ENCODE measurements around the gene OR4C6. TPM values are rescaled to one million over a fixed set of nuclear protein-coding genes. Genes with fewer than 3 reads are reported as not detected.
A peak's percentile ranks its signal among the peaks of the same experiment; 100 is the strongest.

Gene OR4C6
- total RNA-seq, 2 experiments from 2014 or later: not detected

- no peak overlapping the region for H2AFZ ChIP-seq (ENCODE audit: low read length)
- H4K20me1 ChIP-seq (ENCODE audit: insufficient read depth, low read length): no peaks in the 10 kb centered on the region
- DNase-seq (ENCODE audit: low spot score): peak; percentile 51
- no peak overlapping the region for H3K4me3 ChIP-seq (ENCODE audit: low read depth, low read length, poor library complexity, severe bottlenecking)
- H3K9me2 ChIP-seq (ENCODE audit: insufficient read depth, low read length): no peaks in the 10 kb centered on the region
- TF ChIP-seq CTCF (conservative IDR thresholded peaks at IDR 0.05; ENCODE audit: low read length) (peak; percentile 95), EZH2phosphoT487 (IDR thresholded peaks at IDR 0.05; ENCODE audit: borderline replicate concordance, low read depth, low read length) (no peak)
- H3K27ac ChIP-seq (ENCODE audit: low read depth, low read length, poor library complexity, severe bottlenecking): no peak overlapping the region
- POLR2A ChIA-PET: no interaction called here
- no peaks in the 10 kb centered on the region for H3K79me2 ChIP-seq (ENCODE audit: insufficient read depth, low read depth, low read length)
- H3K9me3 ChIP-seq (ENCODE audit: low read length): no peaks in the 10 kb centered on the region
- H3K36me3 ChIP-seq (ENCODE audit: insufficient read depth, low read length): no peaks in the 10 kb centered on the region
- intact Hi-C loops (cut with micrococcal nuclease; ENCODE audit: unreplicated experiment): no loop called here
- CTCF ChIA-PET (ENCODE audit: unreplicated experiment): no interaction called here
- BruUV-seq (replicated peaks): no TSS peak
- H3K4me1 ChIP-seq (ENCODE audit: insufficient read depth, low read length, poor library complexity, severe bottlenecking): no peaks in the 10 kb centered on the region
- H3K4me2 ChIP-seq (ENCODE audit: low read length): no peak overlapping the region
These were observed 45.0 kb downstream of the OR4C6 start for GRCh38 chr11:55707029-55707428.

- intact Hi-C loops (cut with micrococcal nuclease; ENCODE audit: unreplicated experiment): no loop called here
- CTCF ChIA-PET (ENCODE audit: unreplicated experiment): no interaction called here
- DNase-seq (ENCODE audit: low spot score): peak; percentile 3
These were observed 53.2 kb downstream of the OR4C6 start for GRCh38 chr11:55714982-55715888.

More at GRCh38 chr11:55714982-55715888, 53.2 kb downstream of the OR4C6 start:
- H3K36me3 ChIP-seq (ENCODE audit: insufficient read depth, low read length): no peaks in the 10 kb centered on the region
- no peaks in the 10 kb centered on the region for H3K9me3 ChIP-seq (ENCODE audit: low read length)
- no peaks in the 10 kb centered on the region for H3K4me1 ChIP-seq (ENCODE audit: insufficient read depth, low read length, poor library complexity, severe bottlenecking)
- no peak overlapping the region for H3K4me2 ChIP-seq (ENCODE audit: low read length)
- no peak overlapping the region for H3K4me3 ChIP-seq (ENCODE audit: low read depth, low read length, poor library complexity, severe bottlenecking)
- H3K27ac ChIP-seq (ENCODE audit: low read depth, low read length, poor library complexity, severe bottlenecking): no peak overlapping the region
- POLR2A ChIA-PET: no interaction called here
- no peaks in the 10 kb centered on the region for H3K9me2 ChIP-seq (ENCODE audit: insufficient read depth, low read length)
- BruUV-seq (replicated peaks): no TSS peak
- no peaks in the 10 kb centered on the region for H4K20me1 ChIP-seq (ENCODE audit: insufficient read depth, low read length)
- no peak overlapping the region for H2AFZ ChIP-seq (ENCODE audit: low read length)
- H3K79me2 ChIP-seq (ENCODE audit: insufficient read depth, low read depth, low read length): no peaks in the 10 kb centered on the region
- TF ChIP-seq EZH2phosphoT487 (IDR thresholded peaks at IDR 0.05; ENCODE audit: borderline replicate concordance, low read depth, low read length): no peak
- TF ChIP-seq CTCF (conservative IDR thresholded peaks at IDR 0.05; ENCODE audit: low read length): peak; percentile 74

Other genes with a start within 250 kb of the OR4C6 start
- not detected in 2 replicates for gene OR4C15, start 107.7 kb upstream of the OR4C6 start, total RNA-seq (2014; rRNA removed; shearing (Covaris generic))
- gene OR4C15, start 107.7 kb upstream of the OR4C6 start, total RNA-seq (2022): not detected in 2 replicates
- not detected in 2 replicates for gene OR4C16, start 90.1 kb upstream of the OR4C6 start, total RNA-seq (2014; rRNA removed; shearing (Covaris generic))
- gene OR4C16, start 90.1 kb upstream of the OR4C6 start, total RNA-seq (2022): not detected in 2 replicates
- gene OR4C11, start 54.6 kb upstream of the OR4C6 start, total RNA-seq (2014; rRNA removed; shearing (Covaris generic)): not detected in 2 replicates
- gene OR4C11, start 54.6 kb upstream of the OR4C6 start, total RNA-seq (2022): not detected in 2 replicates
- not detected in 2 replicates for gene OR4P4, start 27.1 kb upstream of the OR4C6 start, total RNA-seq (2014; rRNA removed; shearing (Covaris generic))
- not detected in 2 replicates for gene OR4P4, start 27.1 kb upstream of the OR4C6 start, total RNA-seq (2022)
- gene OR4S2, start 13.9 kb upstream of the OR4C6 start, total RNA-seq (2014; rRNA removed; shearing (Covaris generic)): not detected in 2 replicates
- not detected in 2 replicates for gene OR4S2, start 13.9 kb upstream of the OR4C6 start, total RNA-seq (2022)
- gene OR5D13, start 111.2 kb downstream of the OR4C6 start, total RNA-seq (2014; rRNA removed; shearing (Covaris generic)): not detected in 2 replicates
- not detected in 2 replicates for gene OR5D13, start 111.2 kb downstream of the OR4C6 start, total RNA-seq (2022)
- gene OR5D14, start 133.4 kb downstream of the OR4C6 start, total RNA-seq (2014; rRNA removed; shearing (Covaris generic)): not detected in 2 replicates
- not detected in 2 replicates for gene OR5D14, start 133.4 kb downstream of the OR4C6 start, total RNA-seq (2022)
- gene OR5L1, start 149.2 kb downstream of the OR4C6 start, total RNA-seq (2014; rRNA removed; shearing (Covaris generic)): not detected in 2 replicates
- not detected in 2 replicates for gene OR5L1, start 149.2 kb downstream of the OR4C6 start, total RNA-seq (2022)
- gene OR5D18, start 157.4 kb downstream of the OR4C6 start, total RNA-seq (2014; rRNA removed; shearing (Covaris generic)): not detected in 2 replicates
- gene OR5D18, start 157.4 kb downstream of the OR4C6 start, total RNA-seq (2022): not detected in 2 replicates
- gene OR5L2, start 165.0 kb downstream of the OR4C6 start, total RNA-seq (2014; rRNA removed; shearing (Covaris generic)): not detected in 2 replicates
- gene OR5L2, start 165.0 kb downstream of the OR4C6 start, total RNA-seq (2022): not detected in 2 replicates
- gene OR5D16, start 176.6 kb downstream of the OR4C6 start, total RNA-seq (2014; rRNA removed; shearing (Covaris generic)): not detected in 2 replicates
- gene OR5D16, start 176.6 kb downstream of the OR4C6 start, total RNA-seq (2022): not detected in 2 replicates
- not detected in 2 replicates for gene TRIM51, start 221.1 kb downstream of the OR4C6 start, total RNA-seq (2014; rRNA removed; shearing (Covaris generic))
- gene TRIM51, start 221.1 kb downstream of the OR4C6 start, total RNA-seq (2022): not detected in 2 replicates